ENCODE results near the gene ZBP1.

GRCh38 chr20:57579331-57579897, 40.8 kb downstream of the ZBP1 start:
- TF ChIP-seq CTCF (IDR thresholded peaks at IDR 0.05), result no peak
- TF ChIP-seq POLR2AphosphoS5 (IDR thresholded peaks at IDR 0.05), result no peak
- no peak for TF ChIP-seq POLR2A (IDR thresholded peaks at IDR 0.05)
- TF ChIP-seq EP300 (IDR thresholded peaks at IDR 0.05), result no peak
